ENCODE measurements around the gene MAP3K21. TPM values are rescaled to one million over a fixed set of nuclear protein-coding genes. Genes with fewer than 3 reads are reported as not detected.
A peak's percentile ranks its signal among the peaks of the same experiment; 100 is the strongest.

The MAP3K21 gene
- total and polyA plus RNA-seq, 10 donors: 0.38 to 4.6 (median 1.1) TPM

GRCh38 chr1:233300326-233300725, 27.2 kb upstream of the MAP3K21 start:
- intact Hi-C loops (cut with DNase I; ENCODE audit: low total_unique reads): no loop called here
- TF ChIP-seq POLR2A (IDR thresholded peaks at IDR 0.05) (no peak), POLR2AphosphoS5 (IDR thresholded peaks at IDR 0.05) (no peak), CTCF (IDR thresholded peaks at IDR 0.05 in 8 of 11, conservative IDR thresholded peaks at IDR 0.05 in 3 of 11) (no peak)
- Histone ChIP-seq H3K4me3 (no peak overlapping the region), H3K36me3 (no peaks in the 10 kb centered on the region), H3K9me3 (peaks cover 0 to 9% (median 8%) of the 10 kb centered on the region in 8 donors), H3K27me3 (replicated peaks in 1 of 7) (peaks cover 0 to 24% (median 0%) of the 10 kb centered on the region in 7 donors), H3K27ac (no peak overlapping the region), H3K4me1 (peaks cover 0 to 12% (median 4%) of the 10 kb centered on the region in 6 donors)
- DNase-seq: no peak
- WGBS, 5 donors: 70 to 83% (median 72%) methylated on average over 2 of the region's 2 CpGs

GRCh38 chr1:233304489-233305102, 22.9 kb upstream of the MAP3K21 start:
- TF ChIP-seq POLR2AphosphoS5 (IDR thresholded peaks at IDR 0.05) (no peak), CTCF (IDR thresholded peaks at IDR 0.05 in 8 of 11, conservative IDR thresholded peaks at IDR 0.05 in 3 of 11) (peak; percentile 49 to 78 (median 73))
- no peaks in the 10 kb centered on the region for H3K4me1 ChIP-seq
- 0 to 3% (median 0%) methylated on average over 1 of the region's 1 CpG for WGBS, 5 donors
- peaks cover 0 to 20% (median 0%) of the 10 kb centered on the region in 7 donors for H3K27me3 ChIP-seq (replicated peaks in 1 of 7)
- peaks cover 0 to 9% (median 8%) of the 10 kb centered on the region in 8 donors for H3K9me3 ChIP-seq
- no peak for DNase-seq
- no peak overlapping the region for H3K27ac ChIP-seq
- no peaks in the 10 kb centered on the region for H3K36me3 ChIP-seq
- no peak overlapping the region for H3K4me3 ChIP-seq
- intact Hi-C loops (cut with DNase I; ENCODE audit: low total_unique reads): loop anchor here (5.0 kb wide), 2 partner anchors 488 to 758 kb away; no protein-coding TSS in a partner anchor

- intact Hi-C loops (cut with DNase I; ENCODE audit: low total_unique reads): no loop called here
- Histone ChIP-seq H3K4me1 (no peaks in the 10 kb centered on the region), H3K27ac (no peak overlapping the region), H3K27me3 (replicated peaks in 1 of 7) (no peaks in the 10 kb centered on the region), H3K4me3 (no peak overlapping the region), H3K36me3 (no peaks in the 10 kb centered on the region), H3K9me3 (no peaks in the 10 kb centered on the region)
- DNase-seq: no peak
- TF ChIP-seq POLR2AphosphoS5 (IDR thresholded peaks at IDR 0.05) (no peak), POLR2A (IDR thresholded peaks at IDR 0.05) (no peak), CTCF (IDR thresholded peaks at IDR 0.05 in 8 of 11, conservative IDR thresholded peaks at IDR 0.05 in 3 of 11) (no peak)
- WGBS, 5 donors: 59 to 79% (median 73%) methylated on average over 4 of the region's 4 CpGs
Measured at GRCh38 chr1:233313434-233314155, 13.9 kb upstream of the MAP3K21 start.

GRCh38 chr1:233315718-233316301, 11.7 kb upstream of the MAP3K21 start:
- Histone ChIP-seq H3K4me3 (no peak overlapping the region), H3K36me3 (no peaks in the 10 kb centered on the region), H3K27ac (no peak overlapping the region), H3K27me3 (replicated peaks in 1 of 7) (peaks cover 0 to 6% (median 0%) of the 10 kb centered on the region in 7 donors), H3K4me1 (no peaks in the 10 kb centered on the region), H3K9me3 (no peaks in the 10 kb centered on the region)
- WGBS, 5 donors: 76 to 97% (median 89%) methylated on average over 1 of the region's 1 CpG
- no peak for TF ChIP-seq POLR2A (IDR thresholded peaks at IDR 0.05)
- TF ChIP-seq POLR2AphosphoS5 (IDR thresholded peaks at IDR 0.05): no peak
- TF ChIP-seq CTCF (IDR thresholded peaks at IDR 0.05 in 8 of 11, conservative IDR thresholded peaks at IDR 0.05 in 3 of 11): no peak
- no peak for DNase-seq
- intact Hi-C loops (cut with DNase I; ENCODE audit: low total_unique reads): no loop called here

Measured in spleen (tissue), 11 donors.